Right forelimb (tissue), 1 donor: ENCODE data around the gene OSCAR.
"Not testable (repeated sequence)": the region's sequence is repeated elsewhere in the genome, so short reads cannot be mapped to it uniquely, and the experiment has no call there.

ENCODE experiments used
- DNase-seq: peaks from one replicate; pipeline ENCODE4 v3.0.0-alpha.2; 2018

Gene OSCAR

DNA sequence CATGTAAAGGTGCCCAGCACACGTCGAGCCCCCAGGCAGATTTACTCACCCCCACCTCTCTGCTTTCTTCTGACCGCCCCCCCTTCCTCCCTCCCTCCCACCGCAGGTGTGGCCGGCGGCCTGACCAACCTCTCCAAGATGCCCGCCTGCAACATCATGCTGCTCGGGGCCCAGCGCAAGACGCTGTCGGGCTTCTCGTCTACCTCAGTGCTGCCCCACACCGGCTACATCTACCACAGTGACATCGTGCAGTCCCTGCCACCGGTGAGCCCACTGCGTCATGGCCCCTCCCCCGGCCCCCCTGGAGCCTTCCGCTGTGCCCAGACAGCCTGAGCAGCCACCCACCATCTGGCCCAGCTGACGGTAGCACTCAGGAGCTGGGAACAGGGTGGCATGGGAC, 23.8 kb upstream of the OSCAR start:
- no peak for DNase-seq

DNA sequence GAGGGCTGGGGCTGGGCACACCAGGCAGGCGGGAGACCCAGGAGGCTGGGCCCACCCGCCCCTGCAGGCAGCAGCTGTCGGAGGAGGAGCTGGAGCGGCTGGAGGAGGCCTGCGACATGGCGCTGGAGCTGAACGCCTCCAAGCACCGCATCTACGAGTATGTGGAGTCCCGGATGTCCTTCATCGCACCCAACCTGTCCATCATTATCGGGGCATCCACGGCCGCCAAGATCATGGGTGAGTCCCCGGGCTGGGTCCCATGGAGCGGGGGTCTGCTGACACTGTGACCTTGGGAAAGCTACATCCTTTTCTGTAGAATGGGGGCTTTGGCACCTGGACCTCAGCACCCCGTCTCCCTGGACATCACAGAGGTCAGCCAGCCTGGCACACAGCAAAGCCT, 23.1 kb upstream of the OSCAR start:
- DNase-seq = no peak

DNA sequence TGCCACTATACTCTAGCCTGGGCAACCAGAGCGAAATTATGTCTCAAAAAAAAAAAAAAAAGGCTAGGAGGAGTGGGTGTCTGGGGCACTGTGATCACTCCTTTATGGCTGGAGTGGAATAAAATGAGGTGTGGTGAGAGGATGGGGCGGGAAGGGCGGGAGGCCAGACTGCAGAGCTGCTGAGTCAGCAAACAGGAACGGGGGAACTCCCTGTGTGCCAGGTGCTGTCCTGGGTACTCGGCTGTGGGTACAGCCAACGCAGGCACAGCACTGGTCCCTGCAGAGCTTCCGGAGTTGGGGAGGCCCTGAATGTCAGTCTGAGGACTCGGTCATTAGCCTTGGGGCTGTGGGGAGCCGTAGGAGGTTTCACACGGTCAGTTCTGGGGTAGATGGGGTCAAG, 20.7 kb upstream of the OSCAR start:
- no peak for DNase-seq

DNA sequence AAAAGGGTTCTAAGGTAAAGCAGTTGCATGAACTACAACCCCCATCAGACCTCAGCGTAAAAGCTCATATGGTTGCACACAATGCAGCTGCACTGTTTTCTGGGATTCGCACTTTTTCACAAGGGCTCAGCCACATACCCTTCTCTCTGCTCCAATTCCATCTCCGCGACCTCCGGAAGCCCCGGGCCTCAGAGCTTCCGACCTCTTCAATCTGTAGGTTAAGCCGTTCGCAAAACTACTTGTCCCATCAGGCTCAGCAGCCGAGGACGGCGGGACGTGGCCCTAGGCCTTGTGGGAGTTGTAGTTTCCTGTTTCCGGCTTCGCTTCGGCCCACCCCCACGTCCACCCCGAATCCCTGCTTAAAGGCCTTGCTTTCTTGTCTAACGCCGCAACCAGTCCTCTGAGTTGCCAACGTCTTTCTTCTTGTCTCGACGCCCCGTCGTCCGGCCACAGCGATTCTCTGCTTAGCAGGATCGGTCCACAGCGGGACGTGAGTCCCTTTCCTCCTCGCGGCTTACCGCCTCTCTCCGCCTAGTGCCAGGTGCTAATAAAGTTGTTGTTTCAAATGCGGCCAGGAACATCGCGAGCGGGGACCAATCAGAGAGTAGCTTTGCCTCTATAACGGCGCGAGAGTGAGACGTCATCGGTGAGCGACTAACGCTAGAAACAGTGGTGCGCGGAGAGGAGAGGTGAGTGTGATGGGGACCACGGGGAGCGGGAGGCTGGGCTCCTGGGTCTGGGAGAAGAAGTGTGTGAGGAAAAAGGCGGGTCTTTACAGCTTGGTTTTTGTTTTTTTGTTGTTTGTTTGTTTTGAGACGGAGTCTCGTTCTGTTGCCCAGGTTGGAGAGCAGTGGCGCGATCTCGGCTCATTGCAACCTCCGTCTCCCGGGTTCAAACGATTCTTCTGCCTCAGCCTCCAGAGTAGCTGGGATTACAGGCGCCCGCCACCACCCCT, 14.8 kb upstream of the OSCAR start, which contains the start of the genes PRPF31 and TFPT:
Gene PRPF31, plus strand, starts transcription at position 646 of the 955 bp plus-strand sequence. CDS start 2,525 bp downstream, outside the sequence.
Gene TFPT, minus strand, starts transcription at position 549 of the 955 bp plus-strand sequence. Its CDS starts 388 bp downstream, at position 161.
- peak; percentile 97 for DNase-seq

DNA sequence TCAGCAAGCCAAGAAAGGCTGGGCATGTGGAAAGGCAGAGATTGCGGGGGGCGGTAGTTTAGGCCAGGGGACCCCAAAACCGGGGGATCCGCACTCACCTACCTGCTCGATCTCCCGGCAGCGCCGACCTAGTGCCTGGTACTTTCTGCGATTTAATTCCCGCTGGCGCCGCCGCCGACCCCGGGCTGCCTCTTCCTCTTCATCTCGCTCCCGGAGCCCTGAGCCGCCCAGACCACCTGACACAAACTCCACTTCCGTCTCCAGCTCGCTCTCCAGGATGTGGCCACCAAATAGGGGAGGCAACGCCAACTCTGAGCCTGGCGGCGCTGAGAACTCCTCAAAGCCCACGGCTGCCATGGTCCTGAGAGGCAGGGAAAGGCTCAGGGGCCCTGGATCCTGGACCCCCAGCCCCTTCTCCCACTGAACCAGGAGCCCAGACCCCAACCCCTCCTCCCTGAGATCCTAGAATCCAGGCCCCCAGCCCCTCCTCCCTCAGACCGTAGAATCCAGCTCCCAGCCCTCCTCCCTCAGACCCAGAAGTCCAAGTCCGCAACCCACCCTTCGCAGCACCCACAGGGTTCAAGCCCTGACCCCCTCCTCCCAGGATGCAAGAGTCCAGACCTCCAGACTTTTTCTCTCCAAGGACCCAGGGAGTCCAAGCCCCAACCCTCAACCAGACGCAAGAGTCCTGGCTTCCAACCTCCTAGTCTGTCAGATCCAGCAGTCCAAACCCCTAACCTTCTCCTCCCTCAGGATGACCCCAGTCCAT, 13.9 kb upstream of the OSCAR start:
- DNase-seq = no peak

DNA sequence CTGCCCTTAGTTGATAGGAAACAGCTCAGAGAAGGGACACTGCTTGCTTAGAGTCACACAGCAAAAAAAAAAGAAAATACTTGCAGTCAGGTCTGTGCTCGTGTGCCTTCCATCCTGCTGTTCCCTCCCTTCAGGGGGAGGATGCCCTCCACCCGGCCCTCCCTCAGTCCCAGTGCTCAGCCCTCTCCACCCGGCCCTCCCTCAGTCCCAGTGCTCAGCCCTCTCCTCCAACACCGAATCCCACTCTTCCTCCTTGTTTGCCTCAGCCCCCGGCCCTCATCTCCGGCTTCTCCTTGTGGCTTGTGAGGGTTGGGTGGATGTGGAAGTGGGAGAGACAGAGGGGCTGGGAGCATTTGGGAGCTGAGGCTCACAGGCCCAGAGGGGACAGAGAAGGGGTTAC, 9.0 kb upstream of the OSCAR start:
- DNase-seq = no peak

DNA sequence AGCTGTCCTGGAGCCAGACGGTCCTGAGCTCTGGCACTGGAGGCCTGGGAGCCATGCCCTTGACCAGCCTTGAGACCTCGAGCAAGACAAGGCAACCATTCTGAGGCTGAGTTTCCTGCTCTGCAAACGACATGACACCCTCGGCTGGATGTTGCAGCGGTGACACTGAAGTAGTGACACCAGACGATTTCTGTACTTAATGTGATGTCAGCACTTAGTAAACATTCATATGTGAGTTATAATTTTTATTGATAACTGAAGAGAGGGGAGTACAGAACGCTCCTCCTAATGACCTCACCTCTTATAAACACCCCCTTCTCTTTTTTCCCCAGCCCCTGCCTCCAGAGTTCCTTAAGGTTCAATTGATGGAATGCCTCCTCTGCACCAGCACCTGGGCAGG, 7.9 kb upstream of the OSCAR start:
- no peak for DNase-seq

DNA sequence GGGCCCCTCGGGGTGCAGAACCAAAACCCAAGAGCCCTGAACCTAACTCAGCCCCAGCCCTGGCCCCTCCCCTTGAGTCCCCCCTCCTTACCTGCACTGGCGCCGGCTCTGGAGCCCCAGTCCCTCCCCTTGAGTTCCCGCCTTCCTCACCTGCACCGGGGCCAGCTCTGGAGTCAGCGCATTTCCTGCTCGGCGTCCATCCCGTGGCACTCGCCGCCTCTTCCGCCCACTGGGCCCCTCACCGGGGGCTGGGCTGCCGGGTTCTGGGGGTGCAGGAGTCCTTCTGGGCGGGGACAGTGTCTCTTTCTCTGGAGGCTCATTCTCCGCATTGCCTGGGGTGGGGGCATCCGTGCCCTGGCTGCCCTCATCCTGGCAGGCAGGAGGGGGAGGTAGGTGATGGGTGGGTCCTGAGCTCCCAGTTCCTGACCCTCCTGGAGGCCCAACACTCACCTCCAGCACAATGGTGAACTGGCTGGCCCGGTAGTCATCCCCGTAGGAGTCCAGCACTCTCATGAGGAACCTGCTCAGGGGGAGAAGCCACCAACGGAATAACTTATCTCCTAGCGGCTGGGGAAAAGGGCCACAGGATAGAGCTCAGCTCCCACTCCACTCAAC, 7.4 kb upstream of the OSCAR start:
- DNase-seq = peak; percentile 12

DNA sequence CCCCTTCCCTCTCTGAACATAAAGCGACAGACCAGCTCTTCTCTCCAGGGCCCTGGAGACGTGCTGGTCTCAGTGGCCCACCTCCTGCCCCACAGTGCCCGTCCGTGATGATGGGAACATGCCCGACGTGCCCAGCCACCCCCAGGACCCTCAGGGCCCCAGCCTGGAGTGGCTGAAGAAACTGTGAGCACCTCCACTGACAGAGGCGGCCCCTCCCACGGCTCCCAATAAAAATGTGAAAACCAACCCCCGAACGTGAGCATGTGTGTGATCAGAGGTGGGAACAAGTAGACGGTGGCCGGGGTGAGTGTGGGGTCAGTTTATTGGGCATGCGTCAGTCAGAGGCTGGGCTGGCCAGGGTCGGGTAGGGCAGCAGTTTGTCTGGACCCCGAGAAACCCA, 6.1 kb upstream of the OSCAR start:
- DNase-seq = peak; percentile 20

DNA sequence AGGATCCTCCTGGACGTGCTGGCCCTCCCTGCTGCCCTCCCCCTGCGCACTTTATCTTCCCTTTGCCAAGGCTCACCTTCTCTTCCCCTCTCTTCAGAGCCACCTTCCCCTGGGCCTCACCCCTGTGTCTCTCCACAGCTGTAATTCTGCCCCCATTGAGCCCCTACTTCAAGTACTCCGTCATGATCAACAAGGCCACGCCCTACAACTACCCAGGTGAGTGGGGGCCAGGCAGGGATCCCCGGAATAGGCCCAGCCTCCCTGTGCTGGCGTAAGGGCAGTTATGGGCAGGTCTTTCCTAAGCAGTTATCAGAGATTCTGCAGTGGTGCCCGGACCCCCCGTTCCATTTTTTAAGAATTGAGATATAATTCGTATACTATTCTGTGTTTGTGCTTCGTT, 5.2 kb upstream of the OSCAR start:
- DNase-seq = no peak

DNA sequence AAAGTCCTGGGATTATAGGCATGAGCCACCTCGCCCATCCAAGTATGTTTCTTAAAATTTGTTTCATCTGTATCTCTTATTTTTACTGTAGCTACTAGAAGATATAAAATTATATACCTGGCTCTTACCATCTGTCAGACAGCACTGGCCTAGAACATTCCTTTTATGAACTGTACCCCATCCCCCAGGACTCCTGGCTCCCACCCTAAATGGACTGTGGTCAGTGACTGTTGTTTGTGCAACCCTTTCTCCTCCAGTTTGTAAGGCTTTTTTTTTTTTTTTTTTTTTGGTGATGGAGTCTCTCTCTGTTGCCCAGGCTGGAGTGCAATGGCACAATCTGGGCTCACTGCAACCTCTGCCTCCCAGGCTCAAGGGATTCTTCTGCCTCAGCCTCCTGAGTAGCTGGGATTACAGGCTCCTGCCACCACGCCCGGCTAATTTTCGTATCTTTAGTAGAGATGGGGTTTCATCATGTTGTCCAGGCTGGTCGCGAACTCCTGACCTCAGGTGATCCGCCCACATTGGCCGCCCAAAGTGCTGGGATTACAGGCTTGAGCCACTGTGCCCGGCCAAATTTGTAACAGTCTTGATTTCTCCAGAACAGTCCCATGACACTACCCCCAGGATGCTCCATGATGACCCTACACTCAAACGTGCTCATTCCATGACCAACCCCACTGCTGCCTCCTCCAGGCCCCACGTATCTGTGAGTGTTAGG, 4.6 kb upstream of the OSCAR start:
- no peak for DNase-seq

DNA sequence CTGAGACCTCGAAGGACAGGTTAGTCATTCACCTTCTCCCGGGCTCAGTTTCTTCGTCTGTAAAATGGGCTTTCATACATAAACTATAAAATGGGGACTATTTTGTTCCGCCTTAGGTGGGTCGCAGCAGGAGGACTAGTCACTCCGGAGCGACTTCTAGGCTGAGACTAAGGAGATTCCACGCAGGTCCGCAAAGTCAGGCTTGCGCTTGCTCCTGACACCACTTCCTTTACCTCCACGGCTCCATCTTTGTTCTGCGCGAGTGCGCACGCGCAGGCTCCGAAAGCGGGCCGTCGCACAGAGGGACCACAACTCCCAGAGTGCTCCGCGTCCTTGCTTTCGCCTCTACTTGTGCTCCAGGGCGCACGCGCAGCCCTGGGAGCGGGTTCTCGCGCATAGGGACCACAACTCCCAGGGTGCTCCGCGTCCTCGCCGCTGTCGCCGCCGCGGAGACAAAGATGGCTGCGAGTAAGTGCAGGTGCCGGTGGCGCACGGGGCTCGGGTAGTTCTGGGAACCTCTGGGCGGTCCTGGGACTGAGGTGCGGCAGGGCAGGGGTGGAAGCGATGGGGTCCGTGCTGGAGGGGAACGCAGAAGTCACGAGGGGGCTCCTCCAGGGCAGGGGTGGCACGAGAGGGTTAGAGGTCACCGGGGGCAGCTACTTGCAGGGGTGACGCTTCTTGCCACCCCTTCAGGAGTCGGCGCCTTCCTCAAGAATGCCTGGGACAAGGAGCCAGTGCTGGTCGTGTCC, 2.0 kb upstream of the OSCAR start, which contains the start of gene NDUFA3:
Gene NDUFA3, plus strand, starts transcription at position 435 of the 749 bp plus-strand sequence. Its CDS starts 24 bp downstream, at position 459.
- DNase-seq = peak; percentile 96

DNA sequence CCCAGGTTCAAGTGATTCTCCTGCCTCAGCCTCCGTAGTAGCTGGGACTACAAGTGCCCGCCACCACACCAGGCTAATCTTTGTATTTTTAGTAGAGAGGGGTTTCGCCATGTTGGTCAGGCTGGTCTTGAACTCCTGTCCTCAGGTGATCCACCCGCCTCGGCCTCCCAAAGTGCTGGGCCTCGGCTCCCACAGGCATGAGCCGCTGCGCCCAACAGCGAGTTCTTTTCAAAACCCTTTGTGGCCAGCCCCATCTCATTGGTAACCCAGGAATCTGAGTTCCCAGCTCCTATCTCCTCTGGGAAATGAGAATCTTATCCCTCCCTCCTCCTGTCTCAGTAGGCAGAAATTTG, 724 bp downstream of the OSCAR start:
- not testable (repeated sequence) for DNase-seq

DNA sequence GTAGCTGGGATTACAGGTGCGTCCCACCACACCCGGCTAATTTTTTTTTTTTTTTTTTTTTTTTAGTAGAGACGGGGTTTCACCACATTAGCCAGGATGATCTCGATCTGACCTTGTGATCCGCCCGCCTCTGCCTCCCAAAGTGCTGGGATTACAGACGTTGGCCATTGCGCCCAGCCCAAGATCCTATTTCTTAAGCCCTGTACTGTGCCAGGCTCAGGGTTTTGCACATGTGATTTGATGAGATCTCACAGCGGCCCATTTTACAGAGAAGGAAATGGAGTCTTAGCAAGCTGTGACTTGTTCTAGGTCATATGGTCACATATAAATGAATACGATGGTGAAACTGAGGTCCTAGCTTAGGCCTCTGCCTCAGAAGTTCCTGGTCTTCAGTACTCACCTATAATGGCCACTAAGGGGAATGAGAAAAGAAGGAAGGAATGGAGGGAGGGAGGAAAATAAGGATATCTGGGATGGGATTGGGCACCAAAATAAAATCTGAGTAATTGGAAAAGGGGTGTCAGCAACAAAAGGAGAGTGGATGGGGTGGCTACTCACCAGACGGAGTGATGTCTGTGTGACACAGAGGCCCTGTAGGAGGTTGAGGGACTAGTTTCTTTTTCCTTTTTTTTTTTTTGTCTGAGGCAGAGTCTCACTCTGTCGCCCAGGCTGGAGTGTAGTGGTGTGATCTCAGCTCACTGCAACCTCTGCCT, 1.3 kb downstream of the OSCAR start:
- DNase-seq = no peak

DNA sequence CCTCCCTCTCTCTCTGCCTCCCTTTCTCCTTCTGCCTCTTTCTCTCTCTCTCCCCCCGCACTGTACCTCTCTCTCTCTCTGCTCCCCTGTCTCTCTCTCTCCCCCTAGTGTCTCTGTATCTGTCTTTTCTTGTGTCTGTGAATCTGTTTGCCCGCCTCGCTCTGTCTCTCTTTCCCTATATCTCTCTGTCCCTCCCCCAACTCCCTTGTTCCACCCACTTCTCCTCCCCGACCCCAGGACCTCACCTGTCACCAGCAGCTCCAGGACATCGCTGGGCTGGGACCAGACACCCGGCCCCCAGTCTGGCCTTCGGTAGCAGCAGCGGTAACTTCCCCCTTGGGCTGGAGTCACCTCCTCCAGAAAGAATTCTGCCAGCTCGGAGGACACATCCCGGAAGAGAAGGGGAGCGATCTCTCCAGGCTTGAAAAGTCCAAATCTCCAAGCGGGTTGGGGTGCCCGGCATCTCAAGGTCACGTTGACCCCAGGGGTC, 3.9 kb downstream of the OSCAR start:
- no peak for DNase-seq

DNA sequence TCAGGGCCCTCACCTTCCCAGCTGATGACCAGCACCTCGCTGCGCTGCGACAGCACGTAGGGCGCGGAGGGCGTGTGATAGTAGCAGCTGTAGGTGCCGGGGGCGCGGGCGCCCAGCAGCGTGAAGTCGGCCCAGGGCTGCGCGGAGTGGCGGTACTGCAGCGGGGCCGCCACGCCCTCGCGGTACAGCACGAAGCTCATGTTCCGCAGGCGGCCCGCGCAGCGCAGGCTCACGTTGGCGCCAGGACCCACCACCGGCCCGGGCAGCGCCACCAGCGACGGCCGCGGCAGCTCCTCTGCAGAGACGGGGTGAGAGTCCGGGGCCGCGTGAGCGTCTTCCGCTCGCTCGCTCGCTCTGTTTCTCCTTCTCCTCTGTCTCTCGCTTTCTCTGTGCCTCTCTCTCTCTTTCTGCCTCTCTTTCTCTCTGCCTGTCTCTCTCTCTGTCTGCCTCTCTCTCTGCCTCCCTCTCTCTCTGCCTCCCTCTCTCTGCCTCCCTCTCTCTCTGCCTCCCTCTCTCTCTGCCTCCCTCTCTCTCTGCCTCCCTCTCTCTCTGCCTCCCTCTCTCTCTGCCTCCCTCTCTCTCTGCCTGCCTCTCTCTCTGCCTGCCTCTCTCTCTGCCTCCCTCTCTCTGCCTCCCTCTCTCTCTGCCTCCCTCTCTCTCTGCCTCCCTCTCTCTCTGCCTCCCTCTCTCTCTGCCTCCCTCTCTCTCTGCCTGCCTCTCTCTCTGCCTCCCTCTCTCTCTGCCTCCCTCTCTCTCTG, 4.6 kb downstream of the OSCAR start:
- peak; percentile 60 for DNase-seq

DNA sequence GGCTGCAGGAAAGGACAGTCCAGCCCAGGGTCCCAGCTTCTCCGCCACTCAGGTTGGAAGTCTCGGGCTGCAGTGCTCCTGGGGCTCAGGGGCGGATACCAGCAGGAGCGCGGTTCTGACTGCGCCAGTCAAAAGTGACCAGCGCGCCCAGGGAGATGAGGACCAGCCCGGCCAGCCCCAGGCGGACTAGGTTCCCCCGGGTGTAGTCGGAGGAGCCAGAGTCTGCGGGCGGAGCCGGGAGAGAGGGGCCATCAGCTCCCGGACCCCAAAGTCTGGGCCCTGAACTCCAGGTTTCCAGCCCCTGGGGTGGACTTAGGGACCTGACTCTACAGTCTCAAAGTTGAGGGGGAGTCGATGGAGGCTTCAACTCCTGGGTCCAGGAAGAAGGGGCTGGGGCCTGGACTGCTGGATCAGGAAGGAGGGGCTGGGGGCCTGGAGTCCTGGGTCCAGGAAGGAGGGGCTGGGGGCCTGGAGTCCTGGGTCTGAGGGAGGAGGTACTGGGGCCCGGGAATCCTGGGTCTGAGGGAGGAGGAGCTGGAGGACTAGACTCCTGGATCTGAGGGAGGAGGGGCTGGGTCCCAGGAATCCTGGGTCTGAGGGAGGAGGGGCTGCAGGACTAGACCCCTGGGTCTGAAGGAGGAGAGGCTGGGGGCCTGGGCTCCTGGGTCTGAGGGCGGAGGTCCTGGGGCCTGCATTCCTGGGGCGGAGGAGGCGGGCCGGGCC, 5.3 kb downstream of the OSCAR start:
- DNase-seq = no peak

DNA sequence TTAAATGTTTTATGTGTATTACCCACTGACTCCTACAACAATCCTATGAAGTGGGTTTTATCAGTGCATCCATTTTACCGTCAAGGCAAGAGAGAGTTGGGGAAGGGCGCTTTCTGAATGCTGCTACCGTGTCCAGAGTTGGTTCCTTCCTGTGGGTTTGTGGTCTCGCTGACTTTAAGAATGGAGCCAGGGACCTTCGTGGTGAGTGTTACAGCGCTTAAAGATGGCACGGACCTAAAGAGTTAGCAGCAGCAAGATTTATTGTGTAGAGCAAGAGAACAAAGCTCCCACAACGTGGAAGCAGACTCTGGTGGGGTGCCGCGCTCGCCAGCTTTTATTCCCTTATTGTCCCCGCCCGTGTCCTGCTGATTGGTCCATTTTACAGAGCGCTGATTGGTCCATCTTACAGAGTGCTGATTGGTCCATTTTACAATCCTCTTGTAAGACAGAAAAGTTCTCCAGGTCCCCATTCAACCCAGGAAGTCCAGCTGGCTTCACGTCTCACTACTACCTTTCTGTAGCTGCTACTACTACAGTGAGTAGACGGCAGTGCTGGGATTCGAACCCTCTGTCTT, 6.1 kb downstream of the OSCAR start:
- no peak for DNase-seq

DNA sequence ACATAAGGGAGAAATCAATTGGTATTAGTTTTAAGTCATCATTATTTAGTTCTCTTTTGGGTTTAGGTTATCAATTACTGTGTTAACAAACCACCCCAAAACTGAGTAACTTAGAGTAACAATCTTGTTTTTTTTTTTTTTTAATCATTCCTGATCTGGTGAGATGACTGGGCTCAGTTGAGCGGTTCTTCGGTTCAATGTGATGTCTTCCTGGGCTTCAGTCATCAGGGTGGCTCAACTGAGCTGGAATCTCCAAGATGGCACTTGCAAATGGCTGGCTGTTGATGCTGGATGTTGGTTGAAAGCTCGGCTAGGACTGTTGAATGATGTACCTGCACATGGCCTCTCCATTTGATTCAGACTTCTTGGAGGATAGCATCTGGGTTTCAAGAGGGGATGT, 16.2 kb downstream of the OSCAR start:
- no peak for DNase-seq
